ENCODE data around the gene COL6A2.
"Not testable (repeated sequence)": the region's sequence is repeated elsewhere in the genome, so short reads cannot be mapped to it uniquely, and the experiment has no call there.

The COL6A2 gene

GRCh38 chr21:46097336-46098293 lies at the start of gene COL6A2:
COL6A2 (plus strand) TSS chr21:46098112.
- ATAC-seq (peak; percentile 77), DNase-seq (peak; percentile 73)

GRCh38 chr21:46048926-46049889 lies 48.7 kb upstream of the COL6A2 start:
- ATAC-seq (no peak), DNase-seq (no peak)

- DNase-seq (no peak), ATAC-seq (no peak)
Measured at GRCh38 chr21:46049890-46050667, 47.8 kb upstream of the COL6A2 start.

GRCh38 chr21:46050668-46051378 lies 47.1 kb upstream of the COL6A2 start:
- no peak for DNase-seq
- no peak for ATAC-seq

GRCh38 chr21:46051379-46051770 lies 46.5 kb upstream of the COL6A2 start:
- no peak for DNase-seq
- no peak for ATAC-seq

- DNase-seq (no peak), ATAC-seq (no peak)
Measured at GRCh38 chr21:46051821-46052675, 45.9 kb upstream of the COL6A2 start.

GRCh38 chr21:46052703-46053651 lies 44.9 kb upstream of the COL6A2 start:
- DNase-seq (peak; percentile 75), ATAC-seq (peak; percentile 84)

- no peak for ATAC-seq
- no peak for DNase-seq
Measured at GRCh38 chr21:46054031-46054430, 43.9 kb upstream of the COL6A2 start.

GRCh38 chr21:46054451-46054881 lies 43.4 kb upstream of the COL6A2 start:
- ATAC-seq = no peak
- DNase-seq = no peak

- no peak for DNase-seq
- no peak for ATAC-seq
Measured at GRCh38 chr21:46055863-46056281, 42.0 kb upstream of the COL6A2 start.

- DNase-seq (peak; percentile 67), ATAC-seq (no peak)
Measured at GRCh38 chr21:46056450-46056903, 41.4 kb upstream of the COL6A2 start.

GRCh38 chr21:46057111-46057709 lies 40.7 kb upstream of the COL6A2 start:
- DNase-seq (peak; percentile 82), ATAC-seq (peak; percentile 10)

- ATAC-seq (no peak), DNase-seq (no peak)
Measured at GRCh38 chr21:46057710-46058241, 40.1 kb upstream of the COL6A2 start.

GRCh38 chr21:46058431-46059145 lies 39.3 kb upstream of the COL6A2 start:
- no peak for DNase-seq
- no peak for ATAC-seq

GRCh38 chr21:46059195-46059594 lies 38.7 kb upstream of the COL6A2 start:
- ATAC-seq (no peak), DNase-seq (no peak)

GRCh38 chr21:46059711-46060455 lies 38.0 kb upstream of the COL6A2 start:
- ATAC-seq, DNase-seq: not testable (repeated sequence)

- DNase-seq = peak; percentile 73
Measured at GRCh38 chr21:46060596-46061061, 37.3 kb upstream of the COL6A2 start.

More at GRCh38 chr21:46060596-46061061, 37.3 kb upstream of the COL6A2 start:
- peak; percentile 70 for ATAC-seq

Data from stimulated activated naive CD8-positive, alpha-beta T cell treated with anti-CD3 and anti-CD28 coated beads, Interleukin-15, Interleukin-2, amounts not matched to agents 100 U/mL and 50 U/mL, for 24 hours (primary cell).